ENCODE results near the gene PTPRG.

Gene PTPRG

GRCh38 chr3:61805510-61806080 is 244.2 kb downstream of the PTPRG start:
- Histone ChIP-seq H3K79me2 (ENCODE audit: insufficient read depth, low read depth) (no peaks in the 10 kb centered on the region), H2AFZ (ENCODE audit: low read depth) (no peak overlapping the region), H3K9ac (no peak overlapping the region), H3K4me3 (IDR thresholded peaks at IDR 0.05; ENCODE audit: insufficient read depth, low read depth, low read length) (no peak overlapping the region), H3K4me1 (ENCODE audit: low read depth, poor library complexity, severe bottlenecking) (no peaks in the 10 kb centered on the region), H3K27ac (no peak overlapping the region), H4K20me1 (ENCODE audit: insufficient read depth) (no peaks in the 10 kb centered on the region), H3K36me3 (ENCODE audit: insufficient read depth) (no peaks in the 10 kb centered on the region), H3K4me2 (no peak overlapping the region), H3K27me3 (ENCODE audit: insufficient read depth, low read depth) (no peaks in the 10 kb centered on the region)
- TF ChIP-seq CTCF (conservative IDR thresholded peaks at IDR 0.05; ENCODE audit: low read depth, low read length), result no peak

- H4K20me1 ChIP-seq (ENCODE audit: insufficient read depth), result no peaks in the 10 kb centered on the region
- no peaks in the 10 kb centered on the region for H3K4me1 ChIP-seq (ENCODE audit: low read depth, poor library complexity, severe bottlenecking)
- no peaks in the 10 kb centered on the region for H3K27me3 ChIP-seq (ENCODE audit: insufficient read depth, low read depth)
Observed at GRCh38 chr3:61806810-61807209, 245.4 kb downstream of the PTPRG start.

GRCh38 chr3:61807865-61808276 is 246.5 kb downstream of the PTPRG start:
- Histone ChIP-seq H4K20me1 (ENCODE audit: insufficient read depth) (no peaks in the 10 kb centered on the region), H3K79me2 (ENCODE audit: insufficient read depth, low read depth) (no peaks in the 10 kb centered on the region), H3K4me1 (ENCODE audit: low read depth, poor library complexity, severe bottlenecking) (no peaks in the 10 kb centered on the region), H3K4me2 (no peak overlapping the region), H3K36me3 (ENCODE audit: insufficient read depth) (no peaks in the 10 kb centered on the region), H3K27ac (no peak overlapping the region), H3K9ac (no peak overlapping the region), H3K27me3 (ENCODE audit: insufficient read depth, low read depth) (no peaks in the 10 kb centered on the region), H3K4me3 (IDR thresholded peaks at IDR 0.05; ENCODE audit: insufficient read depth, low read depth, low read length) (no peak overlapping the region), H2AFZ (ENCODE audit: low read depth) (no peak overlapping the region)
- no peak for TF ChIP-seq CTCF (conservative IDR thresholded peaks at IDR 0.05; ENCODE audit: low read depth, low read length)

More at GRCh38 chr3:61806810-61807209, 245.4 kb downstream of the PTPRG start:
- Histone ChIP-seq H2AFZ (ENCODE audit: low read depth) (no peak overlapping the region), H3K4me2 (no peak overlapping the region), H3K4me3 (IDR thresholded peaks at IDR 0.05; ENCODE audit: insufficient read depth, low read depth, low read length) (no peak overlapping the region), H3K36me3 (ENCODE audit: insufficient read depth) (no peaks in the 10 kb centered on the region), H3K79me2 (ENCODE audit: insufficient read depth, low read depth) (no peaks in the 10 kb centered on the region), H3K27ac (no peak overlapping the region), H3K9ac (no peak overlapping the region)
- no peak for TF ChIP-seq CTCF (conservative IDR thresholded peaks at IDR 0.05; ENCODE audit: low read depth, low read length)

- Histone ChIP-seq H4K20me1 (ENCODE audit: insufficient read depth) (no peaks in the 10 kb centered on the region), H3K27me3 (ENCODE audit: insufficient read depth, low read depth) (no peaks in the 10 kb centered on the region), H3K4me1 (ENCODE audit: low read depth, poor library complexity, severe bottlenecking) (no peaks in the 10 kb centered on the region), H2AFZ (ENCODE audit: low read depth) (no peak overlapping the region), H3K9ac (no peak overlapping the region), H3K79me2 (ENCODE audit: insufficient read depth, low read depth) (no peaks in the 10 kb centered on the region), H3K4me2 (no peak overlapping the region), H3K27ac (no peak overlapping the region), H3K4me3 (IDR thresholded peaks at IDR 0.05; ENCODE audit: insufficient read depth, low read depth, low read length) (no peak overlapping the region), H3K36me3 (ENCODE audit: insufficient read depth) (no peaks in the 10 kb centered on the region)
- TF ChIP-seq CTCF (conservative IDR thresholded peaks at IDR 0.05; ENCODE audit: low read depth, low read length), result no peak
Observed at GRCh38 chr3:61808526-61808925, 247.2 kb downstream of the PTPRG start.
